Stimulated activated CD8-positive, alpha-beta memory T cell treated with anti-CD3 and anti-CD28 coated beads, Interleukin-15, amount 100 ng/mL, for 24 hours (primary cell): ENCODE results near the gene FES.
"Not testable (repeated sequence)": the region's sequence is repeated elsewhere in the genome, so short reads cannot be mapped to it uniquely, and the experiment has no call there.

Source experiments
- DNase-seq: peaks from one replicate; pipeline ENCODE4 v3.0.0-alpha.2; 2020; ENCODE audit warnings: low read depth

The FES gene

DNA sequence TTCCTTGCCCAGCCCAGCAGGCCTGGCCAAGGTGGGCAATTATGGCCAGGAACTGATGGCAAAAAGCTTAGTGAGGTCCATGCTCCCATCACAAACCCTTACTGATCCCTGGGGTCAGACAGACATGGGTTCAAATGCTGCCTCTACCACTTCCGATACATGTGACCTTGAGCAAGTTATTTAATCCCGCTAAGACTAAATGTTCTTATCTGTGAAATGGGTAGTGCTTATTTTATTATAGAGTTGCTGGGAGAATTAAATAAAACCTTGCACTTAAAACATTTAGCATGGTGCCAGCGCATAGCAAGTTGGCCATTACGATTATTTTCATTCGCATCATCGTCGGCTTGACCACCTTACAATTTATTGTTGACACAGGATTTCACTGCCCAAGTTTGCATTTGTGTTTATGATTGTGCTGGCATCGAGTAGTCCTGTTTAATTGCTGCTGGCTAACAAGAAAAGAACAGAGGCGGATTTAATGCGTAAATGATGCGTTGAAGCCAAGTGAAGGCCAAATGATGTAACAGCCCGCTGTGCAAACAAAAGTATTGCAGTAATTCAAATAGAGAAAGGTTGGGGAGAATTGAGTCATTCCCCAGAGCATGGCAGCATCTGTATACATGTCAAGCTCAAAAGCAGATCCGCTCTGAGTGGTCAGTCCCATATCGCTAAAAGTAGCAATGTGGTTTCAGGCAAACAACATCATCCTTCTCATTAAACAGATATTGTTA lies 23.2 kb upstream of the FES start:
- no peak for DNase-seq

DNA sequence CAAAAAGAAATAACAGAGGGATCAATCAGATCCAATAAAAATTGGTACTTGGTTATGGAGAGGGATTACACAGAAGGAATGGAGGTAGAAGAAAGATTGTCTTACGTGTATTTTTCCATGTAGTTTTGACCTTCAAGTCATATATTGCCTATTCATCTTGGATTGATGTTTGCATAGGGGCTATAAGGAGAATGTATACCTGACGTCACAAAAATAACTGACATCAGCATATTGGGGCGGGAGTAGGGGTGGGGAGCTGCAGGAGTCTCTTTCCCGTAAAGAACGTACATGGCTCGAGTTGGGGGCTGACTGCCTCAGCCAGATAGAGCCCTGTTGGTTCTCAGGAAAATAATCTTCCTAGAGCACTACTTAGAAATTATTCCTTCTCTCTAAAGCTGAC lies 21.8 kb upstream of the FES start:
- no peak for DNase-seq

DNA sequence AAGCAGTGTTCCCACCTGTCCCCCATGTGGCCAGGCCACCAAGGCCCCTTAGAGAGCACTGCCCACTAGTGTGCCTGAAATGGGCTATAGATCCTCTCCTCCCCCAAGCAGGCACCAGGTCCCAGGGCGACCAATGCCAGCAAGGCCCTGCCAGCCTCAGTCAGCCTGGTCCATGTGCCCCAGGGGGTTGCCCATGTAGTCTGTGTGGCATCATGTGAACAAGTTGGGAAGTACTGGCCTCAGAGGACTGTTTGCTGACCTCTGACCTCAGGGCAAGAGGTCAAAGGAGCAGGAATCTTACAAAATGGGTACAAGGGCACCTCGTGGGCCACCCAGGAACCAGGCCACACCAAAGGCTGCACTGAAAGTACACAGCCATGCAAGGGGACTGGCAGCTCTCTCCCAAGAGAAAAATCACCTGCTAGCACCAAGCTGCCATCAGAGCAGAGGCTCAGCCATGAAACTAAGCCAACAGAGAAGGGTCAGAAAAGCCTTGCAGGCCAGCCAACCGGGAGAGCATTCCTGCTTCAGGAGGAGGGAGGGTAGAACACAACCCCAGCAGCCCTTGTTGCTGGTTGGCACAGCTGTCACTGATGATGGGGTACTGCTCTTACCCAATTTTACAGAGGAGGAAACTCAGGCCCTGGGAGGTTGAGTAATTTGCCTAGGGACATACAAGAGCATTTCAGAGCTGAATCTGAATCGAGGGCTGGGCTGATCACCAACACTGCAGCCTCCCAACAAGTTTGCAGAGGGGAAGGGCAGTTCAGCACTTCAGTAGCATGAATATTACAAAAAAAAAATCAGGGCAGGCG lies 21.1 kb upstream of the FES start:
- no peak for DNase-seq

GRCh38 chr15:90863987-90864386 lies 20.3 kb upstream of the FES start:
- DNase-seq = no peak

DNA sequence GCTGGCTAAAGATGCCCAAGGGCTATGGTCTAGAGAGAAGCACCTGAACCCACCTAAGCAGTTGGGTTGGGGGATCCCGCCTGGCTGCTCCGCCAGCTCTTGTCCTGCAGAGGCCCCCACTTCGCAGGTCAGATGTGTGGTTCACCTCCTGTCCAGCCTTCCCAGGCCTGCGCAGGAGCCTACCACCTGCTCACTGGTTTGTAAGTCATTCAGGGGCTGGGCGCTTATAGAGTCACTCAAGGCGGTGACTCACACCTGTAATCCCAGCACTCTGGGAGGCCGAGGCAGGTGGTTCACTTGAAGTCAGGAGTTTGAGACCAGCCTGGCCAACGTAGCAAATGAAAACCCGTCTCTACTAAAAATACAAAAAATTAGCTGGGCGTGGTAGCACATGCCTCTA lies 19.8 kb upstream of the FES start:
- no peak for DNase-seq

DNA sequence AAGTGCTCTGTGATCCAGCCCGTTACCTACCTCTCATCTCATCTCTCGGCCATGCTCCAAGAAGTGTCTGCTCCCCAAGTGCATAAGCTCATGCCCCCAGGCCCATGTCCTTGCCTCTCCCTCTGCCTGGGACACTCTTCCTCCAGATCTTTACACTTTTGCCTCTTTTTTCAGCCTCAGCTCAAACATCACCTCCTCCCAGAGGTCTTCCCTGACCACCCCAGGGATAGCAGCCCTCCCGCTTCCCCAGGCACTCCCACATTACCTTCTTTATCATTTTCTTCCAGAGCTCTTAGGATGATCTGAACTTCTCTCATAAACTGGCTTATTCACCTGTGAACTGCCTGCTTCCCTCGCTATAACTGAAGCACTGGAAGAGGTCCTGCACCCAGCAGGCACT lies 18.6 kb upstream of the FES start:
- no peak for DNase-seq

DNA sequence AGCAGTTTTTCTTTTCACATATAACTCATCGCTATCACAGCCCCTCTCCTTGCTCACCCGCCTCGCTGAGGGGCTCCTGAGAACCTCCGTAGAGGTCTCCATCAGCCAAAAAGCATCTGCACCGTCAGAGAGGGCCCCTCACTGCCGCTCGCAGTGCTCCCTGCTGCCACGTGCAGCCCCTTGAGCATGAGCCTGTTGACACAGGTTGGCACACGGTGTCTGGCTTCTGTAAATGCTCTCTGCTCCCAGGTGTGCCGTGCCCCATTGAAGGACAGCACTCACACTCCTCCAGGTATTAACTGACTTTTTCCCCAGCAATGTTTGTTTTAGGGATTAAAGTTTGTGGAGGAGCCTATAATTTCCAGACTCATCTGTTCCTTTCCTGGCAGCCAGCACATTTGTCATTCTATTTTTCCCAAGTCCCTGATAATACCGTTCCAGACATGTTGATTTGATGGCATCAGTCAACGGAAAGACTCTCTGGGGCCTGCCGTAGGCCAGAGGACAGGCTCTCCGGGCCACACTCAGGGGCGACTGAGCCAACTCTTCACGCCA lies 18.1 kb upstream of the FES start:
- DNase-seq = no peak

DNA sequence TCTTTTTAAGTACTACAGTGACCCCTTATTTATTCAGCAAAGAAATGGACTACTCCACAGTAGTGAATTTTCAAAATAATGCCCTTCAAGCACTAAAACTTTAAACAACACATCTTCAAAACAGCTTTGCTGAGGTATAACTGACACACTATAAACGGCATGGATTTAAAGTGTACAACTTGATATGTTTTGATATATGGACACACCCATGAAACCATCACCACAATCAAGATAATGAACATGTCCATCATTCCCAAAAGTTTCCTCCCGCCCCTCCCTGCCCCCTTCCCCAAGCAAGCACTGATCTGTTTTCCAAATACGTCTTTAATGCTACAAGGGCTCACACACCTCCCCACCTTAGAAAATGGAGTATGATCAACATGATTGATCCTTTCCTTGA lies 17.5 kb upstream of the FES start:
- DNase-seq = no peak

DNA sequence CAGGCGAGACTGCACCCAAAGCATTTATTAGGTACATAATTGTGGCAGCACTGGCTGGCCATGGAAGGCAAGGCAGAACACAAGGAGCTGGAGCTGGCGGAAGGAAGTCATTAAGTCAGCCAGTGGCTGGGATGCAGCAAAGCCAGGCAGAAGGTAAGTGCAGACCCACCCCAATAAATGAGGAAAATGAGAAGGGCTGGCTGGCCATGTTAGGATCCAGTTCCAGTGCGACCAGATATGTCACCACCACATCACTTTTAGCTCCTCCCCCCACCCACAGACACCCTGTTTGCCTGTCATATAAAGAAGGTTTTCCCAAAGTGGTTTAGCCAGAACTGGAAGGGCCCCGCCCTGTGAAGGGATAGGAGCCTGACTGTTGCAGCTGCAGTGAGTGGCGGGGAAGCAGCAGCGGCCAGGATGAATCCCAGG lies 16.0 kb upstream of the FES start, which contains the start of gene FURIN:
Gene FURIN (plus strand): TSS at position 328 of the 429 bp plus-strand sequence. CDS start 7,153 bp downstream, outside the sequence.
- no peak for DNase-seq

GRCh38 chr15:90869140-90869541 lies 15.2 kb upstream of the FES start:
- DNase-seq = no peak

DNA sequence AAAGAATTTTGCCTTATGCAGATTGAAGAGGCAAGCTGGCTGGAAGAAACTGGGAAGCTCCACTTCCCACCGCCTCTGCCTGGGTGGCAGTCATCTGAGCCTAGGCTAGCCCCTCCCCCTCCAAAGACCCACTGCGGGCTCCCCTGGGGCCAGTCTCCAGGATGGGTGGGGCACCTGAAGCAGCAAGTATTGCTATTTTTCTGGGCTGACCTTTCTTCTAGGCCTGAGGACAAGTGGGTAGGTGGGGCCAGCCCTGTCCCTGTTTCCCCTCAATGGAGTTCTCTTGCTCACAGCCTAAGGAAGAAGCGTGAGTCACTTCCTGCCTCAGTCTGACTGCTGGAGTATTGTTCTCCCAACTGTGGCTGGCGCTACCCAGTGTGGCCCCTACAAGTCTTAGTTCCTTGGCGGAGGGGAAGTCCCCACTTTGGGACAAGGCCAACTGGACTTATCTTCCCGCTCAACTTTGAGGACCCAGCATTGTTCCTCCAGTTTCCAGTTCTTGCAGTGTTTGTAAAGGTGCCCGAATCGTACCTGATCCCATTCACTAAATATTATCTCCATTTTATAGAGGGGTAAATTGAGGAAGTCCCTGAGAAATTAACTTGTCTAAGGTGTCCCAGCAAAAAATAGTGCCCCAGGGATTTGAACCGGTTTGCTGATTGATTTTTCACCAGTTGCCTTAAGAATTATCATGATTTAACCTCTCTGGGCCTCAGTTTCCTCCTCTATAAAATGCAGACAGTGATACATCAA lies 14.5 kb upstream of the FES start:
- no peak for DNase-seq

DNA sequence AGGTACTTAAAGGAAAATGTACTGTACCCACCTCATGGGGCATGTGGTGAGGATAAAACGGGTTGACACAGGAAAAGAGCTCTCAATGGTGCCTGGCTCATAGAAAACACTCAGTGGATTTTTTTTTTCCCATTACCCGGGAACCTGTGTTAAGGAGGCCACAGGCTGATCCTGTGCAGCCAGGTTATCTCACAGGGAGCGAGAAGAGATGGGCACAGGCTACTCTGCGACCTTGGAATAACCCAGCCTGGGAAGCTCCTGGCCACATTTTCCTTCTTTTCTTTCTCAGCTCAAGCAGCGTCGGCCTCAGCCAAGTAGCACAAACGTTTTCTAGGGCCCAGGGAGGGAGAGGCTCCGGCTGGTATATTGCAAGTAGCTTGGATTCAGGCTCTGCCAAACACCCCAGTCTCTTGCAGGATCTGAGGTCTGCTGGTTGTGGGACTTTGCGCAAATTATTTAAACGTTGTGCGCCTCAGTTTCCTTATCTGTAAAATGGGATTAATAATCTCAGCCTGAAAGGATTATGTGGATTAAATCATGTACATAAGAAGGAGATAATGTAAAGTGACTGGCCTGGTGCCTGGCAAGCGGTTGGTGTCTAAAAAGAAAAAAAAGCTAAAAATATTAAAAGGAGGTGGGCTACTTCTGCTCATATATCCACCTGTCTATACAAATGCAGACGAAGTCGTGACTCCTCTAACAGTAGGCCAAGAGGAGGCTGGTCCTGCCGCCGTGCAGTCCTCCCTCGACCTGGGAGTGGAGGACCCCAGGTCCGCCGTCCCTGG lies 13.8 kb upstream of the FES start:
- DNase-seq = no peak

DNA sequence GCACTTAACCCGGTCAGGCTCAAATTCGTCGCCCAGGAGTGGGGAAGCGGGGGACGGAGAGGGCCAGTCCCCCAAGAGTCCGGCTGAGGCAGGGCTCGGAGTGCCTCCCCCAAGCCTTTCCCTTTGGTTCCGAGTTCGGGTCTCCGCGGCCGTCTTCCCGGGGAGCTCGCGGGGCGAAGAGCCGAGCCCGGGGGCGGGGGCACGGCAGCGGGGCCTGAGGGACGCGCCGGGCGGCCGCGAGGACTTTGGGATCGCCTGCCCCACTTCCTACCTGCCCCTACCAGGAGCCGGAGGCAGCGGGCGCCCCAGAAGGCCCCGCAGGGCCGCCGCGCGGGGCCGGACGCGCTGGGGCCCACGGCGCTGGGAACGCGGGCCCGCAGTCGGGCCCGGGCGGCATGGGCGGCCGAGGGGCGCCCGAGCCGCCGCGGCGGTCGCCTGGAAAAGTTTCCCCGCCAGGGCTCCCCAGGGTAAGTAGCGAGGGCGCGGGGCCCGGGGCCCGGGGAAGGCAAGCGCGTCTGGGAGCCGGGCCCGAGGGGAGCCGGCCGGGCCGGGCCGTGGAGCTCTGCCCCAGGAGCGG lies 13.1 kb upstream of the FES start:
- no peak for DNase-seq

DNA sequence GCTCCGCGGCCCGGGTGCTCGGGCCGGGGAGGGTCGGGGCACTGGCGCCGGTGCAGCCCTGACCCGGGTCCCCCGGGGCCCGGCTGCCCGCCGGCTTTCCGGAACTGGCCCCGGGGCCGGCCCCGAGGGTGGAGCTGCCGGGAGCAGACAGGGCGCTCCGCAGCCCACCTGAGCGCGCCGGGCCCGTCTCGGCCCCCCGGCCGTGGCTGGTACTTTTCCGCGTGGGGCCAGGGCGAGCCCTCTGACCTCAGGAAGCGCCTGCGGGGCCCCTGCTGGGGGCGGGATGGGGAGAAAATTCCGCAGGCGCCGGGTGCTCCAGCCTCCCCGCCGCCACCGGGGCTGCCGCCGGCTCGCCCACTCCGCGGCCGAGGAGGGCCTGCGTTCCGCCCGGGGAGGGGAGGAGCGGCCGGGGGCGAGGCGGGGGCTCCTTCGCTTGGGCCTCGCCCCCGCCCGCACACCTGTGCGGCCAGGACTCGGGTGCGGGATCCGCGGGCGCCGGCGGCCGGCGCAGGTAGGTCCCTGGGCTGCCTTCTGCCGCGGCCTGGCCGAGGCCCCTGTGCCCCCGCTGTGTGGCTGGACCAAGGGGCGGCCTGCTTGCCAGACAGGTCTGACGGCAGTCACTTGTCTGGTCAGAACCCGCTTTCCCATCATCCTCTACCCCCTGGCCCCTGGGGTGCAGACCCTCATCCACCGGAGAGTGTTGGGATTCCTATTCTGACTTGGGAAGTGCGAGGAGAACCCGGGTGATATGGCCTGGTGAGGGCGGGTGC lies 12.4 kb upstream of the FES start:
- no peak for DNase-seq

- no peak for DNase-seq
Observed at GRCh38 chr15:90872486-90873184, 11.7 kb upstream of the FES start.

GRCh38 chr15:90873488-90873997 lies 10.8 kb upstream of the FES start:
- no peak for DNase-seq

DNA sequence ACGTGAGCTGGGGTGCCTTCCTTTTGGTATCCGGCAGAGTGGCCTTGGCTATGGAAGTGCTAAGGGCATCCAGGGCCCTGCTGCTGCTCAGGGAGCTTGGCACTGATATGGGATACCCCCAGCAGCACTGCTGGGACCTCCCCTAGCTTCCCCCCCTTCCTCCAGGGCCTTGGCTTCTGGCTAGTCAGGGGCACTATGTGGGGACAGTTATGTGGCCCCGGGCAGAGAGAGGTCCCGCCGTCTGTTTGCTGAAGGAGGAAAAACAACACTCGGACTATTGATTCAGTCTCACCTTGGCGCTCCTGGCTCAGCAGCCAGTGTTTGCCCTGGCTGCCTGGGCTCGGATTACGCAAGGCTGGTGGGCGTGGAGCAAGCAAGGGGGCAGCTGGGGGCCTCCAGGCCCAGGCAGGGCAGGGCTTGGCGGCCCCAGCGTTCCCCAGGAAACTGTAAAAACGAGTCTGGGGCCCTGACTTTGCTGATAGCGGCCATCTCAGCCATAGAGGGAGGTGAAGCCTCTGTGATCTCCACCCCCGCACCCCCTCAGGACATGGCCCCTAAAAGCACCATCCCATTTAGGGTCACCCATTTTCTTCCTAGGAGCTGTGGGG lies 10.2 kb upstream of the FES start:
- DNase-seq = no peak

- not testable (repeated sequence) for DNase-seq
Observed at GRCh38 chr15:90874986-90875385, 9.3 kb upstream of the FES start.

GRCh38 chr15:90875549-90875981 lies 8.7 kb upstream of the FES start:
- no peak for DNase-seq
